NOMO-1 treated with dmso at 0.1 percent for 144 hours (cell line): Measurements from ENCODE around the gene CBX2.

Experiments
- DNase-seq: peaks from one replicate; lab custom pipeline; 2025; ENCODE audit not compliant: unreplicated experiment; lab: John Stamatoyannopoulos, UW

The CBX2 gene

GRCh38 chr17:79799174-79799537, 21.2 kb downstream of the CBX2 start:
- no peak for DNase-seq

DNA sequence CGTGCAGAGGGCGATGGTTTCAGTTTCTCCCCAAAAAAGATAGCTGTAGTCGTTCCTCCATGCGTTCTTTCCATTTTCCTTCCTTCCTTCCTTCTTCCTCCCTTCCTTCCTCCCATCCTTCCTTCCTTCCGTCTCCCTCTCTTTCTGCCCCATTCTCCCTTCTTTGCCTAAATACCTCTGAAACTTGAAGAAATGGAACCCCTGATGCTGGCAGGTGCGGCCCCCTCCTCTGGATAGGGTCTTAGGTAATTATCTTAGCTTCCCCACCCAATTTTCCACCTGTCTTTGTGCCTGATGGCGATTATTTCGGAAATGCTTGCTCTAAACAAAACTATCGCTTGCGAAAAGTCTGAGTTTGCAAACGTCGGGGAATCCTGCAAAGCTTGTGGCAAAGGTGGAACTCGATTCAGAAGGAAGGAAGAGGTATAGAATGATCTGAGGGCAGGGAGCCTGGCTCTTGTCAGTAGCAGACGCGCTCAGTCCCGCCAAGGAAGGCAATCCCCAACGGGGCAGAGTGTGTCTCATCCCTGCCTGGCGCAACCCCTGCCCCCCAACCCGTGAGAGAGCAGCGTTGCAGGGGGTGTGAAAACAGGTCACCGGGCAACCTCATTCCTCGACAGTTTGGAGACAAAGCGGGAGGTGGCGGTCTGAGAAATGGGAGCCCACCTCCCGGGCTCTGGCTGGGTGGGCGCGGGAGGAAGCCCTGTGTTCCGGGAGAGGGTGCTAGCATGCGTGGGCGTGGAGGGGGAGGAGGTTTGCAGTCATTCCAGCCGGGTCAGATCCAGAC, 21.8 kb downstream of the CBX2 start:
- no peak for DNase-seq

- peak; percentile 31 for DNase-seq
Observed at GRCh38 chr17:79800325-79801155, 22.6 kb downstream of the CBX2 start.

DNA sequence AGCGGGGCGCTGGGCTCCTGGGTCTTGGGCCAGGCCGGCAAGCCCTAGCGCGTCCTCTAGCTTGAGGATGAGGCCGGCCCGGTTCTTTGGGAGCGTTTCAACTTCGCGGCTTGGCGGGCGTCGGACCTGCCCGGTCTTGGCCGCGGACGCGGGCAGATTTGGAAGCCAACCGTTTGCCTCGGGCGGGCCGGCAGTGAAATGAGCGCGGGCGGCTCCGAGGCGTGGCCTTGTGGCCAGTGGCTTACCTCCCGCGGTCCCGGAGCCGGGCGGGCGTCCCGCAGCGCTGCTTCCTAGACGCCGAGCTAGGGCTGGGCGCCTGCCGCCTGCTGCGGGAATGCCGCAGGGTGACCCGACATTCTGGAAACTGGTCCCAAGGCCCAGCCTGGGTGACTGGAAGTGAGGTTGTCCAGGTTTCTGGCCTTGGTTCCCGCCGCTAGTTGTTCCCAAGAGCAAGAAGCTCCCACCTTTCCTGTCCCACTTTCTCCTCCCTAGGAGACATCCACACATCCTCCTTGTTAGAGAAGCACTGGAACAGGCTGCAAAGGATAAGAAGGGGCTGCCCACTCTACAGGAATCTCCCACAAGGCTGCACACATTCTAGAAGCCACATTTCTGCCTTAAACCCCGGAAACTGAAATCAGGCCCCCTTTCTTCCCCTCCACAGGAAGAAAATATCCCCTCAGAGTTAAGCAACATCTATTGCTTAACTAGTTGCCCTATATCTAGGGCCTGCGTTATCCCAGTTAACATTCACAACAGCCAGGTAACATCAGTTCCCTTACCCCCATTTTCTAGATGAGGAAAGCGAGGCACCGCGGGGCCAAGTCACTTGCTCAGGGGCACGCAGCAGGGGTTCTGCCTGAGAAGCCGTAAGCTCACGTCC, 23.4 kb downstream of the CBX2 start:
- no peak for DNase-seq

DNA sequence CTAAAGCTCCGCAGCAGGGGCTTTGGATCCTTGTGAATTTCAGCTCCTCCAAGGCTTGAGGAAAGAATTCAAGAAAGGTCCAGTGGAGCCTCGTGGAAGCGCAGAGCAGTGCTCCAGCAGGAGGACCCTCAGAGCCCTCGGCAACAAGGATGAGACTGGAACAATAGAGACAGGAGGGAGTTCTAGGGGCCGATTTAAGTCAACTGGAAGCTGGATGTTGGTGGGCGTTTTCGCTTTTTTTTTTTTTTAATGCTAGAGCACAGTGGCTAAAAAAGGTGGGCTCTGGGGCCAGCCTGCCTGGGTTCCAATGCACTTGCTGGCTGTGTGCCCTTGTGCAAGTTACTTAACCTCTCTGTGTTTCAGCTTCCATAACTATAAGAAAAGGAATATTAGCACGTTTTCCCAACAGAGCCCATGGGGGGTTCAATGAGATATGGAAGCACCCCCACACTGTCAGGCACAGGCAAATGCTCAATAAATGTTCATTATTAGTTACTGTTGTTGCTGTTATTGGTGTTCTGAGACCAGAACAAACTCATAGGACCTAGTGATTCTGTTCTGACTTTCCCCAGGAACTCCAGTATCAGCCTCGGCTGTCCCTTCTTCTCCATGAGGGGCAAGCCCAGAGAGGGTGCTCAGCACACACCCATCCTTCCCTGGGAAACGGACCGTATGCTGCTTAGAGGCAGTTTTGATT, 24.2 kb downstream of the CBX2 start:
- DNase-seq = no peak

- no peak for DNase-seq
Observed at GRCh38 chr17:79802736-79803420, 24.9 kb downstream of the CBX2 start.

GRCh38 chr17:79803421-79803996, 25.6 kb downstream of the CBX2 start:
- DNase-seq = peak; percentile 70

- DNase-seq = peak; percentile 59
Observed at GRCh38 chr17:79803997-79804855, 26.3 kb downstream of the CBX2 start.

DNA sequence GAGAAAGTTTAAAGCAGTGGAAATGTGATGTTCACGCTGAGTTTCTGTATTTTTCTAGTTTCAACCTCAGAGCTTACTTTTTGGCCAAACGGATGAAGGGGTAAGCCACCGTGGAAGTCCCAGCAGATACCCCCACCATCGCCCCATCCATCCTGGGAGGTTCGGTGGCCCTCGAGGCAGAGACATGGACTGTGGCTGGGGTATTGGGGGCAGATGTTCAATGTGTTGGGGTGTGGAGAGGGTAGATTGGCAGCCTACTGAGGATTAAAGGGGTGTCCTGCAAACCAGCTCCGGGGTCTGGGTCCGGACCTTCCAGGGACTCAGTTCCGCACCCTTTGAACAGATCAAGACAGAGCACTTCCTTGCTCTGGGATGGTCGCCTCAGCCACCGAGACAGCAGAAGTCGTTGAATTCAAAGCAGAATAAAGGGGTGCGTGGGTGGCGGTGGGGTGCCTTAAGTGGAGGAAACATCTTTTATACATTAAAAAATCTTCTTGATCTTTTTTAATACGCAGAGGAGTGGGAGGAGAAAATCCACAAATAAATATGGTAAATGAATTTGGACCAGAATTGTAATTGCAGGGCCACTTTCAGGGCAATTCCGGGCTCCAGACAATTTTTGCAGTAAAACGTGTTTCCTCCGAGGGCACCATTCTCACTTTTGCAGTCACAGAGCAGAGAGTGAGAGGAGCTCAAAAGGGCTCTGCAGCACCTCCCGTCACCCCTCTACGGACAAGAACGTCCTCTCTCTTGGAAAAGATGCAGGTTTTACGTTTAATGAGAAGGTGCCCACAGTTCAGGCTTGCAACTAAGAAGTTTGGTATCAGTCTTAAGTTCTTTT, 27.1 kb downstream of the CBX2 start:
- DNase-seq = no peak

DNA sequence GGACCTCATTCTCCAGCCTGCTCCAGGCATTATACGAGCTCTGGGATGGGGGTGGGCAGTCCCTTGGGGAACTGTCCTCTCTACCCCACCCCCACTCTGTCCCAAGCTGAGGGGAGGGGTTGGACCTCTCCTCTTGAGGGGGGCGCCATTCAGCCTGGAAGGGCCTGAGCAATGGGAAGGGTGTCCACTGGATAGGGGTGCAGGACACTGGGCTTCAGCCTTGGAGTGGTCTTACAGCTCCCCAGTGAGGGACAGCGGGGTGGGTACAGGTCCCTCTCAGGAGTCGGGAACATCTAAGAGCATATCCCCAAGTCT, 28.5 kb downstream of the CBX2 start:
- no peak for DNase-seq

DNA sequence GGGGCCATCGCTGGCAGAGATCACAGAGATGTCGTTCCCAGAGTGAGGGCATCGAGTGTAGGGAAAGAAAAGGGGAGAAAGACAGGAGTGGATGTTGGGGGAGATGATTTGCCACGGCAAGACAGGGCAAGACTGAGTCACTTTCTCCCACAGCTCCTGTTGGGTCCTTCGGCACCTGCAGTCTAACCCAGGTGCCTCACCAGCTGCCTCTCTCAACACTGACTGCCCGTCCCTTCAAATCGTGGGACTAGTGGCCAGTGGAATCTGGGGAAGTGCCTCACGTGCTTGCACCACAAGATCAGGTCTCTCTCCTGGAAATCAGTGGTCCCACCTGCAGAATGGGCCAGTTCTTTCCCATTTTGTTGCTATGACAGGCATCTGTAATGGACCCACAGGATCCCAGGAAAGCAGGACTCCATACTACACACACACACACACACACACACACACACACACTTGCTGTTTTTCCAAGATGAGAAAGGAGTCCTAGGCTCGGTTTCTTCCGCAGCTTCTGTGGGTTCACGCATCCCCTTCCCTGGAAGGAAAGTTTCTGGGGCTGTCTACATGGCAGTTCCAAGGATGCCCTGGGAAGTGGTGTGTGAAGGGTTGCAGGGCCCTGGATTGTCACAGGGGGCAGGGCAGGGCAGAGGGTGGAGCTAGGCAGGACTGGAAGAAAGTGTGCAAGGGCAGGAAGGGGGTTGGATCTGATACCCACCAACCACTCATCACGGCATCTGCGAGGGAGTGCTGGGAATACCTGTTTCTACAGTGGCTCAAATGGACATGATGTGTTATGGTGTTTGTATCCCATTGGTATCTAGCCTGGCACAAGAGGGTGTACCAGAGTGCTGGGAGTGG, 29.1 kb downstream of the CBX2 start:
- no peak for DNase-seq

DNA sequence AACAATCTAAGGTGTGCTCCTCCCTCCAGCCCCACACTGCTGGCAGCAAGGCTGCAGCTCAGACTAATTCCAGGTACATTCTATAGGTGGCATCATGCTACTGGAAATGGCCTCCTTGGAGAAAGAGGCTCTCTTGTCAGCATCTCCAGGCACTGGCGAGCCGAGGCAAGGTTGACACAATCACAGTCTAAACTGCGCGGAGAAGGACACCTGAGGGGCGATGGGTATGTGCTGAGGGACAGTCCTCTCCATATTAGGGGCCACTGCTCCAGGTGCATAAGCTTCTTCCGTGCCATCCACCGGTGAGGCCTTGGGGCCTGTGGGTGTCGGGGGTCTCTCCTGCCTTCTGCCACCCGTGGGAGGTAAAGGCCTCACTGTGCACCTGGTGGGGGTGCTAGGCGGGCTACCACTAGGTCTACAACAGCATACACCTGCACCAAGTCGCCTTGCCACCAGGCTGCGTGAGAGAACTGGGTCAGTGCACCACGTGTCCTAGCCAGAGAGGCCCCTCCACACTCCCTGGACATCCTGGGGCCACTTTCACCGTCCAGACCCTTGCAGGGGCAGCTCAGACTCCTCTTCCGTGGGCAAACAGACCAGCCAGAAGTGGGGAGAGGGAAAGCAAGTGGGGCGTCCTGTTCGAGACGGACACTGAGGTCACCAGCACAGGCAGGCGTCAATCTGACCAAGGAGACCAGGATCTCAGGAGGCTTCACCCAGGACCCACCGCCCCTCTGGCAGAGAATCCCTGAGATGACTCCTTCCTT, 31.0 kb downstream of the CBX2 start:
- no peak for DNase-seq

DNA sequence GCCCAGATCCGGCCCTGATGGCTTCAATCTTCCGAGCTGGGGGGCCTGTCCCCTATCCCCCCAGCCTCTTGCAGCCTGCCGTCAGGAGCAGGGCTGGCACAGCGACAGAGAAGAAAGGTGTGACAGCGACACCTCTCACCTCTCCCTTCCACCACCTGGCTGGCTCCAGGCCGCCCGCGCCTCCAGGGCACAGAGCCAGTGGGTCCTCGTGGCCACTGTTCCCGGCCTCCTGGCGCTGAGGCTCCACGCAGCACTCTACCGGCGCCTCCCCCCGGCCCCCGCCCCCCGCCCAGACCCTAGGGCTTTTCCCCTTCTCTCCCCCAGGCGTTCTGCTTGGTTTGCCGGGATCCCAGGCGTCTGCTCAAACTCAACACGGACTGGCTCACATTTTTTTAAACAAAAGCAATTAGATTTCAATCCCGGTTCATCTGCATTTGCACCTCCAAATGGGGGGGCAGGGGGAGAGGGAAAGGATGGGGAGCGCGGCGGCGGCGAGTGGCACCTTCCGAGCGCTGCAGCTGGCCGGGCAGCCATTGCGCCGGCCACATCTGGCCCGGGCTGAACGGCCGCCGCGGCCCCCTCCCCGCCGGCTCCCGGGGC, 31.7 kb downstream of the CBX2 start:
- no peak for DNase-seq

GRCh38 chr17:79810130-79811010, 32.4 kb downstream of the CBX2 start:
- peak; percentile 55 for DNase-seq
